Stimulated activated naive CD4-positive, alpha-beta T cell treated with Interleukin-2 at 50 U/mL for 16 hours (primary cell): ENCODE results near the gene RPL15.
"Not testable (repeated sequence)": the region's sequence is repeated elsewhere in the genome, so short reads cannot be mapped to it uniquely, and the experiment has no call there.

Experiments
- DNase-seq: peaks from one replicate; lab custom pipeline; 2025; lab: John Stamatoyannopoulos, UW

The RPL15 gene

GRCh38 chr3:23916886-23917678 is at the start of gene RPL15, which contains the start of gene NKIRAS1:
TSS of gene RPL15 (plus strand) at chr3:23917132. CDS start at chr3:23917860, 728 bp downstream.
TSS of gene NKIRAS1 (minus strand) at chr3:23916990. CDS start at chr3:23910904, 6,086 bp downstream.
- peak; percentile 97 for DNase-seq

- DNase-seq, result no peak
These were observed 49.5 kb upstream of the RPL15 start for GRCh38 chr3:23867400-23867799.

DNA sequence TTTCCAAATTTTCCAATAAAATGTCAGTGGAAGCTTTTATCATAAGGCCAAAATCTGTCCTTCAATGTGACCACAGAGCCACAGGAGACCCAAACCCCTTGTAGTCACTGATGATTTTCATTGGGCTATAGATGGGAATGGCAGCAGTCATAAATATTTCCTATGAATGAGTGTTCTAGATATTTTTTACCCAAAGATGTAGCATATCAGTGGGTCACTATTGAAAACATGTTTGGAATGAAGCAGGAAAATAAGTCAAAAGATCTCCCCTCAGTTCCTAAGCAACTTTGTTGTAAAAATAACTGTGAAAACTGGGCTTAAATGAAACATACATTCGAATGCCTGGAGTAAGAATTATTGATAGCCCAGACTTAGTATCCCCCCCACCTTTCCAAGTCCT is 49.1 kb upstream of the RPL15 start:
- DNase-seq, result no peak

DNA sequence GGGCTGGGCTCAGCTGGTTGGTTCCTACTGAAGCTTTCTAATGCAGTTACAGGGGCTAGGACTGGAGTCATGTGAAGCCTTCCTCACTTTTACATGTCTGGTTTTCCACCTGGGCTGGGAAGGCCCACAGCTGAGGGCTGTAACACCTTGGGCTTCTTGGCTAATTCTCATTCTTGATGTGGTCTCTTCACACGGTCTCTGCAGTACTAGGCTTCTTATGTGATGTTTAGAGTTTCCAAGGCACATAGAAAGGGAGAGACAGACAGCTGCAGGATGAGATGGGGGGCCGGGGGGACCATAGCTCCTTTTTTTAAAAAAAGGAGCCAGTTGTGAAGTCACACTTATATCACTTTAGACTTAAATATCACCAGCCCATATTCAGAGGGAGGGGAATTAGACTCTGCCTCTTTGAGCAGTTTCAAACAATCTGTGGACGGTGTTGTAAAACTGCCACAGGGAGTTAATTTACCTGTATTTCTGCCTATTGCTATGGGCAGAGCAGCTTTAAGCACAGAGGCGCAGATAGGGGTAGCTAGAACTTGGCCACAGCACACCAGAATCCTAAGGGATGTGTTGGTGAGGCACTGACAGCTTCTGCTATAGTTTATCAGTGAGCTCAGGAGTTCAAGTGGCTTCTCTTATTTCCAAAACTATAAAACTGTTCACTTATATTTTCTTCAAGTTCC is 46.8 kb upstream of the RPL15 start:
- DNase-seq, result no peak

DNA sequence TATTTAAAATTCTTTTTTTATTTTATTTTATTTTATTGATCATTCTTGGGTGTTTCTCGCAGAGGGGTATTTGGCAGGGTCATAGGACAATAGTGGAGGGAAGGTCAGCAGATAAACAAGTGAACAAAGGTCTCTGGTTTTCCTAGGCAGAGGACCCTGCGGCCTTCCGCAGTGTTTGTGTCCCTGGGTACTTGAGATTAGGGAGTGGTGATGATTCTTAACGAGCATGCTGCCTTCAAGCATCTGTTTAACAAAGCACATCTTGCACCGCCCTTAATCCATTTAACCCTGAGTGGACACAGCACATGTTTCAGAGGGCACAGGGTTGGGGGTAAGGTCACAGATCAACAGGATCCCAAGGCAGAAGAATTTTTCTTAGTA is 46.3 kb upstream of the RPL15 start:
- DNase-seq, result not testable (repeated sequence)

DNA sequence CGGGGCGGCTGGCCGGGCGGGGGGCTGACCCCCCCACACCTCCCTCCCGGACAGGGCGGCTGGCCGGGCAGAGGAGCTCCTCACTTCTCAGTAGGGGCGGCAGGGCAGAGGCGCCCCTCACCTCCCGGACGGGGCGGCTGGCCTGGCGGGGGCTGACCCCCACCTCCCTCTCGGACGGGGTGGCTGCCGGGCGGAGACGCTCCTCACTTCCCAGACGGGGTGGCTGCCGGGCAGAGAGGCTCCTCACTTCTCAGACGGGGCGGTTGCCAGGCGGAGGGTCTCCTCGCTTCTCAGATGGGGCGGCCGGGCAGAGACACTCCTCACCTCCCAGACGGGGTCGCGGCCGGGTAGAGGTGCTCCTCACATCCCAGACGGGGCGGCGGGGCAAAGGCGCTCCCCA is 45.6 kb upstream of the RPL15 start:
- not testable (repeated sequence) for DNase-seq

GRCh38 chr3:23872330-23872729 is 44.6 kb upstream of the RPL15 start:
- DNase-seq, result no peak

- DNase-seq, result no peak
These were observed 43.0 kb upstream of the RPL15 start for GRCh38 chr3:23873941-23874340.

DNA sequence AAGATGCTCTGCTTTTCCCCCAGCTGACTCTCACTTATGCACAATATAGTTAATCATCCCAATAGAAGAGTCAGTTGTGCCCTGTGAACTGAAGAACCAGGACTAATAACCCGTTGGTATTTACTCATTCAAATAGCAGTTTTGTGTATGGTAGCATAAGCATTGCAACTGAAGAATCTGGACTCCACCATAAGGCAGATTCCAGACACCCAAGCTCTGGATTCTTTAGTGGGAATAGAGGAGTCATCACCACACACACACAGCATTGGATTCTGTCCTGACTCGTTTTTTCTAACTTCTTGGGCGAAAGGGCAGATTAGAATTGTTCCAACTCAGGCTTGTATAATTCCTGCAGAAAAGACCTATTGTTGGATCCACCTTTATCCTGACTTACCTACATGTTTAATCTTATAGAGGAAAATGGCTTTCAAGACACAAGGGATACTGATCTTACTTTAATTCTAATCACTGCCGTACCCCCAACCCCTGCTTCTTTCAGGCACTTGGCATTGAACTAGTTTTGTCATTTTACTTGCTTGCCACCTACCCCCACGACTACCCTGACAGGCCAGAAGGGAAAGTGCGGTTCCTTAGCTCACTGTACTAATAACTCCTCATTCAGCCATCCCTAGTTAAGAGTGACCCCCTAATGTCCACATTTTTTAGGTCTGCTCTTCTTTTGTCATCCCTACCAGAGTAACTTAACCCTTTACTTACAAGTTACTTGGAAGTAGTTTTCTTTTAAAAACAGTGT is 42.4 kb upstream of the RPL15 start:
- no peak for DNase-seq

GRCh38 chr3:23875113-23875725 is 41.7 kb upstream of the RPL15 start:
- DNase-seq, result no peak

- DNase-seq, result no peak
These were observed 40.0 kb upstream of the RPL15 start for GRCh38 chr3:23876923-23877322.

DNA sequence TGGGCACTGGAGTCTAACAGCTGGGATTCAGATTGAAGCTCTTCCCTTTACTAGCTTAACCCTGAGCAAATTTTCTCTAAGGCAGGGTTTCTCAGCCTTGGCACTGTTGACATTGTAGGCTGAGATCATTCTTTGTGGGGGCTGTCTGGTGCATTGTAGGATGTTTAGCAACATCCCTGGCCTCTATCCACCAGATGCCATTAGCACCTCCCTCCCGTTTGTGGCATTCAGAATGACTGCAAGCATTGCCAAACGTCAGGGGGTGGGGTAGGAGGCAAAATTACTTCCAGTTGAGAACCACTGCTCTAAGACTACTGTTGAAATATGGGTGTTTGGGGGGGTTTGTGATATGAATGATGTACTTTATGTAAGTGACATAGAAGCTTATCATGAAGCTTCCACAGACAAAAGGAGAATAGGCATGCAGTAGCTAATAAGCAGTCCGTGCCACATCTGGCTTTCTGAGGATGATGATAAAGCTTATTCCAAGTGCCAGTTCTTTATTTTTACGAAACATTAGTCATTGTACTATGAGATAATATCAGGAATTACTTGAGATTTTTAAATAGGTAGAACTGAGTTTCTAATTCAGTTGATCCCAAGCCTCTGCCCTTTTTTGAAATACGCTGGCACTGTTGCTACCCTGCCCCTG is 39.5 kb upstream of the RPL15 start:
- no peak for DNase-seq

- no peak for DNase-seq
These were observed 37.4 kb upstream of the RPL15 start for GRCh38 chr3:23879485-23879884.

GRCh38 chr3:23880703-23881339 is 36.1 kb upstream of the RPL15 start:
- DNase-seq, result no peak

DNA sequence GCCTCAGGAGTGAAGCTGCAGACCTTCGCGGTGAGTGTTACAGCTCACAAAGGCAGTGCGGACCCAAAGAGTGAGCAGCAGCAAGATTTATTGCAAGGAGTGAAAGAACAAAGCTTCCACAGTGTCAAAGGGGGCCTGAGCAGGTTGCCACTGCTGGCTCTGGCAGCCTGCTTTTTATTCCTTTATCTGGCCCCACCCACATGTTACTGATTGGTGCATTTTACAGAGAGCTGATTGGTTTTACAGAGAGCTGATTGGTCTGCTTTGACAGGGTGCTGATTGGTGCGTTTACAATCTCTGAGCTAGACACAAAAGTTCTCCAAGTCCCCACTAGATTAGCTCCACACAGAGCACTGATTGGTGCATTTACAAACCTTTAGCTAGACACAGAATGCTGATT is 34.9 kb upstream of the RPL15 start:
- DNase-seq, result not testable (repeated sequence)

- no peak for DNase-seq
These were observed 34.4 kb upstream of the RPL15 start for GRCh38 chr3:23882487-23882918.

DNA sequence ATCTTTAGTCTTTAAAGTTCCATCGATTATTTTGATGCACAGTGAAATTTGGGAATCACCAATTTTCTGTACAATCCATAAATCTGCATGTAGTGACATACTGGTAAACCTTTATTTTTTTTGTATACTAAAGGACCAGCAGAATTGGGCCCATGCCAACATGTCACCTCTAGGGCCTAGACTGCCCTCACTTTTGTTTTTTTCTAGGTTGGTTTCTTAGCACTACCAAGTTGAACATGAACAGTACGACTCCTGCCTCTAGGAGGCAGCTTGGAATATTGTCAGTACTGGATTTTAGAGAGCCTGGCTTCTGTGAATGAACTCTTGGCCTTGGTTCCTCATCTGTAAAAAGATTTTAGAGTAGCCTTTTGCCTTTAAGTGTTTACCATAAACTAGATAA is 32.5 kb upstream of the RPL15 start:
- DNase-seq, result no peak

DNA sequence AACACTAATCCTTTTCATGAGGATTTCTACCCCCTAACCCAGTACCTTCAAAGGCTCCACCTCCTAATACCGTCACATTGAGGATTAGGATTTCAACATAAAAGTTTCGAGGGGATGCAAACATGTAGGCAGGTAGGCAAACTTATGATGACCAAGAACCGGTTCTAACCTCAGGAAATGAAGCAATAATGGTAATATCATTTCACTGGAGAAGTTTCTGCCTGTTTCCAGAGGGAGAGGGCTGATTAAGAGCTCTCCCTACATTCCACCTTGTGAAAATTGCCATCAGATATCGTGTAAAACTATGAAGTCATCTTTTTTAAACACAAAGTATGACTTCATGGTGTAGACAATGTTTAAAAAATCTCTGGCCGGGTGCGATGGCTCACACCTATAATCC is 31.7 kb upstream of the RPL15 start:
- no peak for DNase-seq

DNA sequence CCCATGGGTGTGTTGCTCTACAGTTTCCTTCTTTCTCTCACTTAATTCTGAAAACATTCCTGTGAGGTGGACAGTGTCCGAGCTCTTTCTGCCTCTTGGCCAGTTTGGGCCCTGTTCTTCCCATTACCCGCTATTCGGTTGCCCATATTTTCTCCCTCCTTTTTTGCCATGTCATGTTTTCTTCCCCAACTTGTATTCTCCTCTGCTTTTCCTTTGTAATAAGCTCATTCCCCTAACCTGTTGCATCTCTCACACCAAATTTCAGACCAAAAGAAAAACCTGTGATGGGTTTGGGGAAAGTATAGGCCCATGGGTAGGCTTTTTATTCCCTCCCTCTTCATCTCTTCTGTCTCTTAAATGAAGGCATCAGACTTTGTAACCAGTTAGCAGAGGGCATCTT is 30.6 kb upstream of the RPL15 start:
- no peak for DNase-seq

DNA sequence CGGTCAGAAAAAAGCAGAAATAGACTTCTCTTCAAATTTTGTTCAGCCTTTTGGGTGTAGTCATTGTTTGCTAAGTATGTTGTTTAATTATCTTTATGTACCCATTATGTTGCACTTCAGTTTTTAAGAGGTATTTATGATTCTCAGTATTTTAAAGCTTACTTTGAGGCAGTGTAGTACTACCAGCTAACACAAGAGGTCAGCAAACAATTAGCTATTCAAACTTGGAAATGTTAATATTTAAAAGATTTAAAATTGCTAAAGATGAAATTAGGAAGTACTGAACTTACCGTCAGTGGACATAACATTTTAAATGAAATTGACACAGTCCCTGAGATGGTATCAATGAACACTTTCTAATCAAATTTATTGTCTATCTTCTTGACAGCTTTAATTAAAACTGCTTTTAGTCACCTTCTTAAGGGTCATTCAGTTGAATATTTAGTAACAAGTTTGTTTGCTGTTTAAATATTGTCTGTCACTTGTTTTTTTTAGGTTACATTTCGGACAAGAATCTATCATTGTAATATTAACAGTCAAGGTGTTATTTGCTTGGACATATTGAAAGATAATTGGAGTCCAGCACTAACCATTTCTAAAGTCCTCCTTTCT is 28.2 kb upstream of the RPL15 start:
- DNase-seq, result no peak

- DNase-seq, result no peak
These were observed 27.5 kb upstream of the RPL15 start for GRCh38 chr3:23889386-23889785.
